Chondrocyte (in vitro differentiated cells): ENCODE measurements around the gene KRT28. TPM values are rescaled to one million over a fixed set of nuclear protein-coding genes. Genes with fewer than 3 reads are reported as not detected.
"Not testable (repeated sequence)": the region's sequence is repeated elsewhere in the genome, so short reads cannot be mapped to it uniquely, and the experiment has no call there.

Experiments
- DNase-seq: peaks from one replicate; pipeline ENCODE4 v3.0.0; 2021; ENCODE audit warnings: mixed read lengths, low spot score
- H3K27ac Mint-ChIP-seq: one replicate; pipeline ENCODE4 v1.8.0; 2021; ENCODE audit warnings: mild to moderate bottlenecking, moderate library complexity, mixed read lengths; ENCODE audit not compliant: unreplicated experiment
- H3K27me3 Mint-ChIP-seq: 2 replicates; pipeline ENCODE4 v1.8.0; 2021; ENCODE audit warnings: low read depth, mixed read lengths
- H3K36me3 Mint-ChIP-seq: 2 replicates; pipeline ENCODE4 v1.8.0; 2021; ENCODE audit warnings: low read depth, mixed read lengths
- H3K4me1 Mint-ChIP-seq: 2 replicates; pipeline ENCODE4 v1.8.0; 2021; ENCODE audit warnings: low read depth, mild to moderate bottlenecking, mixed read lengths
- H3K4me3 Mint-ChIP-seq: one replicate; pipeline ENCODE4 v1.8.0; 2021; ENCODE audit warnings: mild to moderate bottlenecking, moderate library complexity, mixed read lengths; ENCODE audit not compliant: unreplicated experiment
- H3K9me3 Mint-ChIP-seq: 2 replicates; pipeline ENCODE4 v1.8.0; 2021; ENCODE audit warnings: low read depth, mixed read lengths
- total RNA-seq: library from RNA; stranded (reverse); gene quantifications from 3 replicates; pipeline ENCODE4 v1.2.1, GENCODE V29; 2021
- TF ChIP-seq, protein P1 (sequence below): fragments of 200-600 bp; sonication (generic); IDR thresholded peaks from 2 replicates; pipeline ENCODE4 v1.5.0; 2021; ENCODE audit warnings: antibody characterized with exemption, mild to moderate bottlenecking, moderate library complexity

Gene KRT28
- total RNA-seq, 1 donor from 2014 or later, result not detected

DNA sequence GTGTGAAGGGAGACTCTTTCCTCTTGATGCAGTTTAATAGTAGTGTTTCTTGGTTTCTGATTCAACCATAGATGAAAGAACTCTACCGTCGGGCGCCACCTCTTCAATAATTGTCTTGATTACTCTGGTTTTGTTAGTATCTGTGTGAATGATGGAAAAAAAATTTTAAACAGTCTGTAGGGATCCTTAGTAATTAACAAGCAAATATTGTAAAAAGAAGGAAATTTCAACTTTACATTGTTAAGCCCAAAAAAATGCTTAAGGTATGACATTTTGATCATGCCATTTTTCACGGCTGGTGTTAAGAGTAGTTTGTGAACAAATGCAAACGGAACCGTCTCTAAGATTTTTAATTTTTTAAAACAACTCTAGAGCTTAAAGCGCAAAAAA, 18.6 kb upstream of the KRT28 start:
- H3K27ac Mint-ChIP-seq, result peak overlapping the region; percentile 90
- H3K27me3 Mint-ChIP-seq, result no peaks in the 10 kb centered on the region

DNA sequence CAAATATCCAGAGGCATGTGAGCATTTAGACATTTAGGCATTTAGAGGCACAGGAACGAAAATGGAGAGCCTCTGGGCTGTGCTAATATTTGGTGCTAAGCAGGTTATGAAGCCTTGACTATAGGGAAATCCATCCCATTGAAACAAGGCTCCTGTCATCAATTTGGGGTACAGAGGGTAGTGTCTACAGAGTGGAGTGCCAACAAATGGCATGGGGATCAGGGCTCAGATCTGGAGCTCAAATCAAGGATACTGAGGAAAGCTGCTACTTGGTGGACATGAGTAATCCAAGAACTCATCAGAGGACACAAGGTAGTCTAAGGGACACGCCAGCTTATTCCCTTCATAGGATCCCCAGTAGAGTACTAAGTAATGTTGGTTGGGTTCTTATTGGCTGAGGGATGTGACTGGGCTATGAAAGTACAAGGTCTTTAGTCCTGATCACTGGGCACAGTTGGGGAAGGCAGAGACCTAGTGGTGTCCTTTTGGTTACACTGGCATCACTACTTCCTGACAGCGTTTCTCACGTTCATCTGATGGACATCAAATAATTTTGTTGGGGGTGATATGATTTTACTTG, 17.4 kb upstream of the KRT28 start:
- Mint-ChIP-seq H3K4me1 (peaks cover 36% of the 10 kb centered on the region), H3K27ac (no peak overlapping the region), H3K9me3 (no peaks in the 10 kb centered on the region), H3K4me3 (peak overlapping the region; percentile 51), H3K27me3 (no peaks in the 10 kb centered on the region), H3K36me3 (peaks cover 8% of the 10 kb centered on the region)
- no peak for DNase-seq
- TF ChIP-seq, protein P1, sequence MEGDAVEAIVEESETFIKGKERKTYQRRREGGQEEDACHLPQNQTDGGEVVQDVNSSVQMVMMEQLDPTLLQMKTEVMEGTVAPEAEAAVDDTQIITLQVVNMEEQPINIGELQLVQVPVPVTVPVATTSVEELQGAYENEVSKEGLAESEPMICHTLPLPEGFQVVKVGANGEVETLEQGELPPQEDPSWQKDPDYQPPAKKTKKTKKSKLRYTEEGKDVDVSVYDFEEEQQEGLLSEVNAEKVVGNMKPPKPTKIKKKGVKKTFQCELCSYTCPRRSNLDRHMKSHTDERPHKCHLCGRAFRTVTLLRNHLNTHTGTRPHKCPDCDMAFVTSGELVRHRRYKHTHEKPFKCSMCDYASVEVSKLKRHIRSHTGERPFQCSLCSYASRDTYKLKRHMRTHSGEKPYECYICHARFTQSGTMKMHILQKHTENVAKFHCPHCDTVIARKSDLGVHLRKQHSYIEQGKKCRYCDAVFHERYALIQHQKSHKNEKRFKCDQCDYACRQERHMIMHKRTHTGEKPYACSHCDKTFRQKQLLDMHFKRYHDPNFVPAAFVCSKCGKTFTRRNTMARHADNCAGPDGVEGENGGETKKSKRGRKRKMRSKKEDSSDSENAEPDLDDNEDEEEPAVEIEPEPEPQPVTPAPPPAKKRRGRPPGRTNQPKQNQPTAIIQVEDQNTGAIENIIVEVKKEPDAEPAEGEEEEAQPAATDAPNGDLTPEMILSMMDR, result no peak

More for the DNA sequence above, 18.6 kb upstream of the KRT28 start:
- H3K9me3 Mint-ChIP-seq, result no peaks in the 10 kb centered on the region
- no peak for DNase-seq
- peak overlapping the region; percentile 77 for H3K4me3 Mint-ChIP-seq
- H3K4me1 Mint-ChIP-seq, result peaks cover 36% of the 10 kb centered on the region
- TF ChIP-seq, protein P1, result peak; percentile 14
- peaks cover 8% of the 10 kb centered on the region for H3K36me3 Mint-ChIP-seq

DNA sequence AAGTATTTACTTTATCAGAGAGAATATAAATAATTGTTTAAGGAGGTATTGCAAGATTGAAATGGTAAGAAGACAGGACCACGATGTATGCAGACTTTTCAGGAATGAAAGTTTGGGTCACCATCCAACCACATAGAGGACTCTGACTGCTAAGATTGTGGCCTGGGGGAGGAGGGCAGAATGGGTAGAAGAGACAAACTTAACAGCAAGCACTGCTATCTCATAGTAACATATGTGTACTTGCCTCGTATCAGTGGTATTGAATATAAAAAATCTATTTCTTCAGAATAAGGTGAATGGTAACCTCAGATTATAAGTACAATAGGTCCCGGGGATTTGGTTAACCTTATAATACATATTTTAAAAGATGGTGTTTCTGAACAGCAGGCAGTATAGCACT, 16.8 kb upstream of the KRT28 start:
- peaks cover 8% of the 10 kb centered on the region for H3K36me3 Mint-ChIP-seq
- H3K4me3 Mint-ChIP-seq, result no peak overlapping the region
- no peak overlapping the region for H3K27ac Mint-ChIP-seq
- no peaks in the 10 kb centered on the region for H3K9me3 Mint-ChIP-seq
- no peaks in the 10 kb centered on the region for H3K27me3 Mint-ChIP-seq
- TF ChIP-seq, protein P1, result no peak
- DNase-seq, result no peak
- peaks cover 36% of the 10 kb centered on the region for H3K4me1 Mint-ChIP-seq

DNA sequence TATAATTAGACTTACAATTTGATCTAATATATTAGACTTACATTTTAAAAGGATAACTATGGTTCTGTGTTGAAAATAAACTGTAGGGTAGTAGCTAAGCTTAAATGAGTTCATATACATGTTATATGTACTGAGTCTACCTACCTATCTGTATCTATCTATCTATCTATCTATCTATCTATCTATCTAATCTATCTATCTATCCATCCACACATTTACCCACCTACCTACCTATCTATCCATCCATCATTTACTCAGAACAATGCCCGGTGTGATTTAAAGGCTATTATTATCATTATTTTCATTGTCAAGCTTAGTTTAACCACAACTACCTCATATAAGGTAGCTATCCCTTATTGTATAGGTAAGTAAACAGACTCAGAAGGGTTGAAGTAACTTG, 15.6 kb upstream of the KRT28 start:
- H3K36me3 Mint-ChIP-seq, result peaks cover 8% of the 10 kb centered on the region
- H3K9me3 Mint-ChIP-seq, result no peaks in the 10 kb centered on the region
- no peaks in the 10 kb centered on the region for H3K27me3 Mint-ChIP-seq
- peaks cover 44% of the 10 kb centered on the region for H3K4me1 Mint-ChIP-seq
- TF ChIP-seq, protein P1, result no peak
- DNase-seq, result no peak
- H3K4me3 Mint-ChIP-seq, result no peak overlapping the region
- H3K27ac Mint-ChIP-seq, result no peak overlapping the region

DNA sequence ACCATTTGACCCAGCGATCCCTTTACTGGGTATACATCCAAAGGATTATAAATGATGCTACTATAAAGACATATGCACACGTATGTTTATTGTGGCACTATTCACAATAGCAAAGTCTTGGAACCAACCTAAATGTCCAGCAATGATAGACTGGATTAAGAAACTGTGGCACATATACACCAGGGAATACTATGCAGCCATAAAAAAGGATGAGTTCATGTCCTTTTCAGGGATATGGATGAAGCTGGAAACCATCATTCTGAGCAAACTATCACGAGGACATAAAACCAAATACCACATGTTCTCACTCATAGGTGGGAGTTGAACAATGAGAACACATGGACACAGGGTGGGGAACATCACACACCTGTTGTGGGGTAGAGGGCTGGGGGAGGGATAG, 14.9 kb upstream of the KRT28 start:
- H3K9me3 Mint-ChIP-seq, H3K27ac Mint-ChIP-seq, H3K27me3 Mint-ChIP-seq: not testable (repeated sequence)

DNA sequence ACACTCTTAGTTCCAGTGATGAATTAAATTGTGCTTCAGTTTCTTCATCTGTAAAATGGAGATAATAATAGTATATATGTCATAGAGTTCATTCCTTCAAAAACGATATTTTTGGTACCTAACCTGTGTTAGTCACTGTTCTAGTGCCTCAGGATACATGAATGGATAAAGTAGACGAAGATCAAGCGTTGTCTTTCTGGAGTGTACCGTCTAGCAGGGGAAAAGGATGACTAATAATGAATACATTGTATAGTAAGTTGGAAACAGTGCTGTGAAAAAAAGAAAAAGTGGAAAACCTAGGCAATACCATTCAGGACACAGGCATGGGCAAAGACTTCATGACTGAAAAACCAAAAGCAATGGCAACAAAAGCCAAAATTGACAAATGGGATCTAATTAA, 14.0 kb upstream of the KRT28 start:
- TF ChIP-seq, protein P1, result no peak
- Mint-ChIP-seq H3K27ac (no peak overlapping the region), H3K36me3 (peaks cover 8% of the 10 kb centered on the region), H3K27me3 (no peaks in the 10 kb centered on the region), H3K9me3 (no peaks in the 10 kb centered on the region), H3K4me3 (no peak overlapping the region), H3K4me1 (peaks cover 41% of the 10 kb centered on the region)
- no peak for DNase-seq

More for the DNA sequence above, 14.9 kb upstream of the KRT28 start:
- H3K36me3 Mint-ChIP-seq, H3K4me3 Mint-ChIP-seq, DNase-seq: not testable (repeated sequence)
- peaks cover 44% of the 10 kb centered on the region for H3K4me1 Mint-ChIP-seq
